ENCODE results near the gene HIKESHI. TPM values are rescaled to one million over a fixed set of nuclear protein-coding genes. Genes with fewer than 3 reads are reported as not detected.

HIKESHI gene
- total RNA-seq, 6 experiments from 2014 or later, result 38.9 to 51.7 (median 41.9) TPM

DNA sequence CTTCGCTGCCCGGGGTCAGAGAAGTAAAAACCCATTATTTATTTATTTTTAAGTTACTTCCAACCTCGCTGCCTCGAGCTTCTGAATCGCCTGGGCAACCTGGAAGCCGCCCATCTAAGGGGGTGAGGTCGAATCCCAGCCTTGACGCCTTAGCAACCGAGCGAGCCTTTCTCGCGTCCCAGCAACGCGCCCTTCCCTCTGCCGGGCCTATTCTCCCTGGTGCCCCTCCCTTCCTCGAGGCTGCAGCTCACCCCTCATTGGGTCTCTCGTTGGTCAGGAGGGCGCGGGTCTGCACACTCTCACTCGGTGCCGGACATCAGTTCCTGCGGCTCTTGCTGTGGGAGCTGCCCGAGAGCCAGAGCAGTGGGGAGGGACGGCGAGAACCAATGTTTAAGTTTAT, 72.5 kb downstream of the HIKESHI start, which contains the start of gene CCDC81:
Gene CCDC81, plus strand, starts transcription at position 302 of the 400 bp plus-strand sequence. CDS start 277 bp downstream, outside the sequence.
- H3K27me3 Mint-ChIP-seq (ENCODE audit: insufficient read depth), result no peaks in the 10 kb centered on the region
- H3K4me3 Mint-ChIP-seq, result no peak within 1 kb of the TSS
- TF ChIP-seq, protein P1, sequence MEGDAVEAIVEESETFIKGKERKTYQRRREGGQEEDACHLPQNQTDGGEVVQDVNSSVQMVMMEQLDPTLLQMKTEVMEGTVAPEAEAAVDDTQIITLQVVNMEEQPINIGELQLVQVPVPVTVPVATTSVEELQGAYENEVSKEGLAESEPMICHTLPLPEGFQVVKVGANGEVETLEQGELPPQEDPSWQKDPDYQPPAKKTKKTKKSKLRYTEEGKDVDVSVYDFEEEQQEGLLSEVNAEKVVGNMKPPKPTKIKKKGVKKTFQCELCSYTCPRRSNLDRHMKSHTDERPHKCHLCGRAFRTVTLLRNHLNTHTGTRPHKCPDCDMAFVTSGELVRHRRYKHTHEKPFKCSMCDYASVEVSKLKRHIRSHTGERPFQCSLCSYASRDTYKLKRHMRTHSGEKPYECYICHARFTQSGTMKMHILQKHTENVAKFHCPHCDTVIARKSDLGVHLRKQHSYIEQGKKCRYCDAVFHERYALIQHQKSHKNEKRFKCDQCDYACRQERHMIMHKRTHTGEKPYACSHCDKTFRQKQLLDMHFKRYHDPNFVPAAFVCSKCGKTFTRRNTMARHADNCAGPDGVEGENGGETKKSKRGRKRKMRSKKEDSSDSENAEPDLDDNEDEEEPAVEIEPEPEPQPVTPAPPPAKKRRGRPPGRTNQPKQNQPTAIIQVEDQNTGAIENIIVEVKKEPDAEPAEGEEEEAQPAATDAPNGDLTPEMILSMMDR (IDR thresholded peaks at IDR 0.05), result no peak
- DNase-seq, result no peak
- H3K4me1 Mint-ChIP-seq (ENCODE audit: low read depth), result peaks cover 25% of the 10 kb centered on the region
- peaks cover 18% of the 10 kb centered on the region for H3K9me3 Mint-ChIP-seq
- H3K36me3 Mint-ChIP-seq (ENCODE audit: low read depth), result peaks cover 23% of the 10 kb centered on the region
- H3K27ac Mint-ChIP-seq, result no peak within 1 kb of the TSS

GRCh38 chr11:86377972-86378371, 75.9 kb downstream of the HIKESHI start:
- TF ChIP-seq, protein P1 (IDR thresholded peaks at IDR 0.05), result no peak
- H3K27ac Mint-ChIP-seq, result no peak overlapping the region
- H3K9me3 Mint-ChIP-seq, result no peaks in the 10 kb centered on the region
- DNase-seq, result no peak
- no peaks in the 10 kb centered on the region for H3K27me3 Mint-ChIP-seq (ENCODE audit: insufficient read depth)
- H3K4me3 Mint-ChIP-seq, result no peak overlapping the region
- no peaks in the 10 kb centered on the region for H3K36me3 Mint-ChIP-seq (ENCODE audit: low read depth)
- H3K4me1 Mint-ChIP-seq (ENCODE audit: low read depth), result peaks cover 6% of the 10 kb centered on the region; the same call in 1 of the 2 replicates

GRCh38 chr11:86380295-86381059, 78.4 kb downstream of the HIKESHI start:
- no peak overlapping the region for H3K27ac Mint-ChIP-seq

GRCh38 chr11:86383041-86383955, 81.3 kb downstream of the HIKESHI start:
- Mint-ChIP-seq H3K4me1 (ENCODE audit: low read depth) (peaks cover 8% of the 10 kb centered on the region; the same call in 1 of the 2 replicates), H3K4me3 (no peak overlapping the region), H3K27me3 (ENCODE audit: insufficient read depth) (no peaks in the 10 kb centered on the region), H3K27ac (no peak overlapping the region), H3K36me3 (ENCODE audit: low read depth) (no peaks in the 10 kb centered on the region), H3K9me3 (no peaks in the 10 kb centered on the region)
- no peak for DNase-seq
- TF ChIP-seq, protein P1 (IDR thresholded peaks at IDR 0.05), result no peak

More at GRCh38 chr11:86380295-86381059, 78.4 kb downstream of the HIKESHI start:
- Mint-ChIP-seq H3K27me3 (ENCODE audit: insufficient read depth) (no peaks in the 10 kb centered on the region), H3K36me3 (ENCODE audit: low read depth) (no peaks in the 10 kb centered on the region), H3K4me1 (ENCODE audit: low read depth) (peaks cover 8% of the 10 kb centered on the region; the same call in 1 of the 2 replicates), H3K9me3 (no peaks in the 10 kb centered on the region), H3K4me3 (no peak overlapping the region)
- no peak for DNase-seq
- TF ChIP-seq, protein P1 (IDR thresholded peaks at IDR 0.05), result no peak

DNA sequence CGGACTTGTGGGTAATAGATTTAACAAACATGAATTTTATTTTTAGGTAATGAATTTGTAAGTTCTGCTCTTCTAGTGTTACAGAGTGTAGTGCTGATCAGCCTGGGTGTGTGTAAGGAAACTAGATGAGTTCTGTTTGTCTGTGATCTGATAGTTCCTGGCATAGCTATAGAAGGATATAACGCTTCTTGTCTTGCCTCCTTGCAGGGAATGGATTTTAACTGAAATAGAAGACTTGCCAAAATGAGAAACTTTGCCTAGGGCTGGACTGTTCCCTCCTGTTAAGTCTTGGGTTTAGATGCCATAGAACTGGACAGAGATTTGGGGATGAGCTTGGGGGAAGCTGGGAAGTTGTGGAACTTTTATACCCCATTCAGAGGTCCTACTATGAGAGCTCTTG, 84.2 kb downstream of the HIKESHI start:
- H3K9me3 Mint-ChIP-seq, result no peaks in the 10 kb centered on the region
- no peaks in the 10 kb centered on the region for H3K27me3 Mint-ChIP-seq (ENCODE audit: insufficient read depth)
- no peaks in the 10 kb centered on the region for H3K36me3 Mint-ChIP-seq (ENCODE audit: low read depth)
- TF ChIP-seq, protein P1 (IDR thresholded peaks at IDR 0.05), result no peak
- peaks cover 8% of the 10 kb centered on the region; the same call in 1 of the 2 replicates for H3K4me1 Mint-ChIP-seq (ENCODE audit: low read depth)
- no peak overlapping the region for H3K4me3 Mint-ChIP-seq
- no peak overlapping the region for H3K27ac Mint-ChIP-seq
- no peak for DNase-seq
